Breast epithelium (tissue), 4 donors: ENCODE data around the gene ATP10D. TPM values are rescaled to one million over a fixed set of nuclear protein-coding genes. Genes with fewer than 3 reads are reported as not detected.

Experiments
- DNase-seq, 2 donors: peaks; one replicate each; pipeline ENCODE4 v3.0.0-alpha.2; 2019; ENCODE audit warnings: low spot score in 2 of 2
- H3K27ac ChIP-seq, 2 donors: fragments of 200-600 bp; sonication (generic) in 1 of 2; one replicate each; pipeline ENCODE4 v1.5.1; 2016 to 2019; ENCODE audit warnings: mild to moderate bottlenecking in 1 of 2
- H3K27me3 ChIP-seq, 2 donors: fragments of 200-600 bp; sonication (generic) in 1 of 2; one replicate each; pipeline versions ENCODE4 v1.5.1 to v1.6.0; 2017 to 2019; ENCODE audit warnings: control low read depth in 1 of 2, mild to moderate bottlenecking in 1 of 2
- H3K36me3 ChIP-seq: fragments of 200-600 bp; one replicate; pipeline ENCODE4 v1.5.1; 2019
- H3K4me1 ChIP-seq, 2 donors: fragments of 200-600 bp; sonication (generic); one replicate each; pipeline ENCODE4 v1.5.1; 2016 to 2019; ENCODE audit warnings: control low read depth in 1 of 2
- H3K4me3 ChIP-seq, 3 donors: fragments of 200-600 bp; sonication (generic); 1 replicate in 2 of 3; 2 replicates in 1 of 3; pipeline ENCODE4 v1.5.1; 2016 to 2019; ENCODE audit warnings: mild to moderate bottlenecking in 3 of 3, moderate library complexity in 2 of 3
- H3K9me3 ChIP-seq, 2 donors: fragments of 200-600 bp; sonication (generic) in 1 of 2; one replicate each; pipeline ENCODE4 v1.5.1; 2016 to 2019; ENCODE audit warnings: control low read depth in 1 of 2
- POLR2A ChIP-seq: fragments of 450-650 bp; IDR thresholded peaks from one replicate; pipeline ENCODE4 v1.6.1; 2016; ENCODE audit warnings: antibody characterized with exemption, mild to moderate bottlenecking, moderate library complexity
- POLR2AphosphoS5 ChIP-seq, 3 donors: sonication (generic); formaldehyde crosslinking; IDR thresholded peaks; one replicate each; pipeline ENCODE4 v1.6.1; 2017; ENCODE audit warnings: antibody characterized with exemption in 3 of 3
- intact Hi-C: fragments of 100-400 bp; cut with DNase I; formaldehyde crosslinking; loops from one replicate; pipeline ENCODE4 v1.15.1; 2023; ENCODE audit warnings: low total_unique reads
- total RNA-seq, 3 donors: library from RNA; depleted of rRNA; stranded (reverse); fragments of >200 nt; gene quantifications; one replicate each; pipeline ENCODE4 v1.1.0, GENCODE V29; 2016
- TF ChIP-seq, protein P1 (sequence below), 3 donors: fragments of 450-650 bp; IDR thresholded peaks; one replicate each; pipeline ENCODE4 v1.5.1; 2016 to 2017; ENCODE audit warnings: antibody characterized with exemption in 3 of 3, mild to moderate bottlenecking in 3 of 3, moderate library complexity in 3 of 3

Gene ATP10D
- total RNA-seq, 3 donors from 2014 or later = 13.3 to 26.2 (median 15.7) TPM

DNA sequence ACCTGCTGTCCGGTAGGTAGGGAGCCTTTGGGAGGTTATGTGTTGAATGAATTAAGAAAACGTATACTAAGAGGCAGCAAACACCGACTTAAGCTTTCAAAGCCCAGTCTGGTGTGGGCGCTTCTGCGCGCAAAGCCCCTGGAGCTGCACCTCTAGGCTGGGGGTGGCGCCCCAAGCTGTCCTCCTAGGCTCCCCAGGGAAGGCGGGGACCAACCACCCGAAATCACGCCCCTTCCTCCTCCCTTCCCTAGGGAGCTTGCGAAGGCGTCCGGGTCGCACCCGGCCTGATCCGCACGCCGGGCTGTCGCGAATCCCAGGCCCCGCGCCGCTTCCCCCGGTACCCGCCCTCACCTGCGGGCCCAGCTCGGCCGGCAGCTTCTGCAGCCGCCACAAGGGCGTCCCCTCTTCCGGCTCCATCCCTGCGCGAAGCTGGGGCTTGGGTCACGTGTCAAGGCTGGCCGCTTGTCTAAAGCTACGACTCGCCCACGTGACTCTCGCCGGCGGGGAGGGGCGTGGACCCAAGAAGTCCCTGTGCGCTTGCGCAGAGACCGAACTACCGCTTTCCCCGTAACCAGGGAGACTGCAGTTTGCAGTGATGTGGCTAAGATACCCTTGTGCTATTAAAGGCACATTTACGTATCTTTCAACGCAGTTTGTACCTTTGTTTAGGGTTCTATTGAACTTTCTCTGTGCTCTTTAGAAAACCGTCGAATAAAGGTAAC, 21.7 kb upstream of the ATP10D start, which contains the start of gene COMMD8:
COMMD8 (minus strand) TSS at position 468 of the 722 bp plus-strand sequence; CDS start at position 417, 51 bp downstream.
- H3K9me3 ChIP-seq = no peaks in the 10 kb centered on the region
- intact Hi-C loops = no loop called here
- H3K27ac ChIP-seq = peak within 1 kb of the TSS; percentile 80 to 88
- DNase-seq = peak; percentile 94
- TF ChIP-seq POLR2AphosphoS5 (IDR thresholded peaks at IDR 0.05) (peak; percentile 50 to 73 (median 61)), POLR2A (no peak)
- TF ChIP-seq, protein P1, sequence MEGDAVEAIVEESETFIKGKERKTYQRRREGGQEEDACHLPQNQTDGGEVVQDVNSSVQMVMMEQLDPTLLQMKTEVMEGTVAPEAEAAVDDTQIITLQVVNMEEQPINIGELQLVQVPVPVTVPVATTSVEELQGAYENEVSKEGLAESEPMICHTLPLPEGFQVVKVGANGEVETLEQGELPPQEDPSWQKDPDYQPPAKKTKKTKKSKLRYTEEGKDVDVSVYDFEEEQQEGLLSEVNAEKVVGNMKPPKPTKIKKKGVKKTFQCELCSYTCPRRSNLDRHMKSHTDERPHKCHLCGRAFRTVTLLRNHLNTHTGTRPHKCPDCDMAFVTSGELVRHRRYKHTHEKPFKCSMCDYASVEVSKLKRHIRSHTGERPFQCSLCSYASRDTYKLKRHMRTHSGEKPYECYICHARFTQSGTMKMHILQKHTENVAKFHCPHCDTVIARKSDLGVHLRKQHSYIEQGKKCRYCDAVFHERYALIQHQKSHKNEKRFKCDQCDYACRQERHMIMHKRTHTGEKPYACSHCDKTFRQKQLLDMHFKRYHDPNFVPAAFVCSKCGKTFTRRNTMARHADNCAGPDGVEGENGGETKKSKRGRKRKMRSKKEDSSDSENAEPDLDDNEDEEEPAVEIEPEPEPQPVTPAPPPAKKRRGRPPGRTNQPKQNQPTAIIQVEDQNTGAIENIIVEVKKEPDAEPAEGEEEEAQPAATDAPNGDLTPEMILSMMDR (IDR thresholded peaks at IDR 0.05) = peak; percentile 30 to 52 (median 32)
- H3K4me3 ChIP-seq = peak within 1 kb of the TSS; percentile 69 to 88 (median 73)
- no peaks in the 10 kb centered on the region for H3K4me1 ChIP-seq
- H3K27me3 ChIP-seq = no peaks in the 10 kb centered on the region
- H3K36me3 ChIP-seq = no peaks in the 10 kb centered on the region

DNA sequence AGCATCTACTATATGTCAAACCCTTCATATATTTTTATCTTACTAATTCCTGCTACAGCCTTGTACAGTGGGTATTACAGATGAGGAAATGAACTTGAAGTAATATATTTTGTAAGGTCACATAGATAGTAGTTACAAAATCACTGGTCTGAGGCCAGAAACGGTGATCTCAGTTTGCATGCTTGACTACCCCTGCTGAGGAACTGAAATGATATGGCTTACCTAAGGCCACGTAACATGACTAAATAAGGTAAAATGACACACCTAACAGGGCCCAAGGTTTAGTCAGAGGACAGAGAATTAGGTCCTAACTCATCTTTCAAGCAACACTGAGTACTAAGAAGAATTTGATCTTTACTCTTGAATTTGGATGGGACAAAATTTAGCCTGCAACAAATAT, 20.1 kb upstream of the ATP10D start:
- H3K4me3 ChIP-seq = no peak overlapping the region
- intact Hi-C loops = no loop called here
- no peaks in the 10 kb centered on the region for H3K4me1 ChIP-seq
- TF ChIP-seq, protein P1 (IDR thresholded peaks at IDR 0.05) = no peak
- no peak for TF ChIP-seq POLR2A
- TF ChIP-seq POLR2AphosphoS5 (IDR thresholded peaks at IDR 0.05) = no peak
- H3K27me3 ChIP-seq = no peaks in the 10 kb centered on the region
- H3K27ac ChIP-seq = no peak overlapping the region
- no peaks in the 10 kb centered on the region for H3K36me3 ChIP-seq
- DNase-seq = no peak
- H3K9me3 ChIP-seq = no peaks in the 10 kb centered on the region

DNA sequence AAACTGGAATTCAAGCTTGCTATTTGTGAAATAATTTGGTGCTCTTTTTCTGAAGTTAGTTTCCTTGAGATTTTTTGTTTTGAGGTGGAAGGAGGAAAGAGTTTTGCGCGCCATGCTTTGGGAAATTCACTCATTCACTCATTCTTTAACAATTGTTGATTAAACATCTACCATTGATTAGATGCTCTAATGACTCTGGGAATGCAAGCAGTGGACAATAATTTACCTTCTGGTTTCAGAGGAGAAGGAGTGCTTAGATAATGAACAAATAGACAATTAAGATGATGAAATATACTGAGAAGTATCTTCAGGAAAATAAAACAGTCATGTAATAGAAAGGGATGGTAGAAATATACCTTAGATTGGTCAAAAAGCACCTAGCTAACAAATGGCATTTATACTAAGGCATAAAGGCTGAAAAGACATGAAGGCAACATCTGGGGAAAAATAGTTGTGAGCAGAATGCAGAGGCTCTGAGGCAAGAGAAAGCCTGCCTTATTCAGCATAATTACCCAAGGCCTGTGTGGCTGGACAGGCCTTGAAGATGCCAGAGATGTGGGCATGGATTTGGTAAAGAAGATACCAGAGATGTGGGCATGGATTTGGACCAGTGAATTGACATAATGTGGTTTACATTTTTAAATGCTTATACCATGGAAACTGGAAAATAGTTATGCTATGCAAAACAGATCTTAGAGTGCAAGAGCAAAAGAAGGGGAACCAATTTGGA, 18.9 kb upstream of the ATP10D start:
- H3K27ac ChIP-seq = no peak overlapping the region
- H3K36me3 ChIP-seq = no peaks in the 10 kb centered on the region
- no peaks in the 10 kb centered on the region for H3K27me3 ChIP-seq
- no peak for TF ChIP-seq POLR2A
- TF ChIP-seq, protein P1 (IDR thresholded peaks at IDR 0.05) = no peak
- no peak for TF ChIP-seq POLR2AphosphoS5 (IDR thresholded peaks at IDR 0.05)
- H3K9me3 ChIP-seq = no peaks in the 10 kb centered on the region
- no peaks in the 10 kb centered on the region for H3K4me1 ChIP-seq
- H3K4me3 ChIP-seq = no peak overlapping the region
- DNase-seq = no peak
- intact Hi-C loops = no loop called here

DNA sequence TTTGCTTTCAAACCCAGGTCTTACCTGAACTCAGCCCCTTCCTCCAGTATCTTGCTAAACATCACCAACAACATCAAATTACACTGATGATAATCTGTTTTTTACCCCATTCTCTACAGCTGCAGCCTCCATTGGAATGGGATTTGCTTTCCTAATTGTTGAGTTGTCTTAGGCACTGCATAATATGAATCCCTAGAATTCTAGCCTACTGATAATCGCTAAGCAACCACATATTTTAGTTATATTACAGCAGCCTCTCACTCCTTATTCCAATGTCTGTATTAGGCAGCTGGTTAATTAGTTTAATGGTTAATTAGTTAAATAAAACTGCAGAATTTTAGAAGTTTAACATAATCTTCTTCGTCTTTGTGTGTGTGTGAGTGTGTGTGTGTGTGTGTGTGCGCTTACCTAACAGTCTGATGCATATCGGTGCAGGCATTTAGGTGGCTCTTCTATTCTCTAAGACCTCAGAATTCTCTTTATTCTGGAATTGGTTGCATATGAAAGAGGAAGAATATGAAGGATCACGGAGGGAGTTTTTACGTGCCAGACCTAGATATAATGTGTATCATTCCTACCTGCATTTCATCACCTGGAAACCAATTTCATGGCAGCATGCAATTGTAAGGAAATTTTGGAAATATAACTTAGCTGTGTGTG, 16.2 kb upstream of the ATP10D start:
- H3K4me1 ChIP-seq = no peaks in the 10 kb centered on the region
- no peaks in the 10 kb centered on the region for H3K9me3 ChIP-seq
- no peaks in the 10 kb centered on the region for H3K36me3 ChIP-seq
- H3K27me3 ChIP-seq = no peaks in the 10 kb centered on the region
- TF ChIP-seq, protein P1 (IDR thresholded peaks at IDR 0.05) = no peak
- TF ChIP-seq POLR2AphosphoS5 (IDR thresholded peaks at IDR 0.05) = no peak
- no peak for TF ChIP-seq POLR2A
- intact Hi-C loops = no loop called here
- no peak overlapping the region for H3K4me3 ChIP-seq
- no peak for DNase-seq
- no peak overlapping the region for H3K27ac ChIP-seq
